Kidney (tissue), 14 donors: Measurements from ENCODE around the gene PCDH9. TPM values are rescaled to one million over a fixed set of nuclear protein-coding genes. Genes with fewer than 3 reads are reported as not detected.

Experiments
- DNase-seq, 5 donors: peaks; one replicate each; pipeline ENCODE4 v3.0.0-alpha.2; 2013 to 2020
- FAIRE-seq: peaks from 2 replicates; lab custom pipeline; 2012; peaks lifted over from hg19 to GRCh38; lab: Jason Lieb, UNC
- H3K27ac ChIP-seq, 2 donors: one replicate each; pipeline ENCODE4 v1.7.0; 2013; ENCODE audit warnings: low read depth in 2 of 2, low read length in 2 of 2, inconsistent platforms in 1 of 2
- H3K27me3 ChIP-seq: one replicate; pipeline ENCODE4 v1.7.1; 2013; ENCODE audit warnings: low read length, inconsistent platforms; ENCODE audit not compliant: control insufficient read depth, insufficient read depth
- H3K36me3 ChIP-seq, 3 donors: one replicate each; pipeline versions ENCODE4 v1.7.0 to v1.7.1; 2013; ENCODE audit warnings: low read length in 3 of 3, control low read depth in 1 of 3, inconsistent platforms in 1 of 3; ENCODE audit not compliant: insufficient read depth in 3 of 3, control insufficient read depth in 2 of 3
- H3K4me1 ChIP-seq, 3 donors: one replicate each; pipeline versions ENCODE4 v1.7.0 to v1.7.1; 2013; ENCODE audit warnings: low read length in 3 of 3, inconsistent platforms in 1 of 3, low read depth in 1 of 3; ENCODE audit not compliant: control insufficient read depth in 2 of 3, insufficient read depth in 2 of 3
- H3K4me3 ChIP-seq, 3 donors: one replicate each; pipeline versions ENCODE4 v1.7.0 to v1.8.1; 2013; ENCODE audit warnings: low read length in 3 of 3, control low read depth in 1 of 3, inconsistent platforms in 1 of 3
- H3K9ac ChIP-seq, 3 donors: one replicate each; pipeline versions ENCODE4 v1.7.0 to v1.7.1; 2013; ENCODE audit warnings: low read length in 3 of 3, control low read depth in 1 of 3, inconsistent platforms in 1 of 3
- H3K9me3 ChIP-seq, 3 donors: one replicate each; pipeline versions ENCODE4 v1.7.0 to v1.7.1; 2013; ENCODE audit warnings: low read length in 3 of 3, control low read depth in 1 of 3, inconsistent platforms in 1 of 3; ENCODE audit not compliant: control insufficient read depth in 2 of 3, insufficient read depth in 1 of 3
- CTCF ChIP-seq: IDR thresholded peaks from 3 replicates; pipeline ENCODE4 v1.5.1; 2012; ENCODE audit warnings: mild to moderate bottlenecking, moderate library complexity, borderline replicate concordance; ENCODE audit not compliant: insufficient read depth; ENCODE audit errors: extremely low read depth
- intact Hi-C: fragments of 100-400 bp; cut with DNase I; formaldehyde crosslinking; loops from one replicate; pipeline ENCODE4 v1.11.1; 2022
- polyA plus RNA-seq: library from polyadenylated mRNA; stranded (reverse); fragments of 350-450 nt; fragmentation: Illumina TruSeq; extraction: RNeasy Lipid Tissue Mini Kit (QIAGEN cat#74804); gene quantifications from one replicate; pipeline ENCODE4 v1.2.3, GENCODE V29; 2014; ENCODE audit warnings: low read depth, low replicate concordance; ENCODE audit not compliant: insufficient read depth
- total RNA-seq: library from RNA; stranded (reverse); fragmentation: NEBNext Ultra II Directional; extraction: Animal tissue kit (Norgen Biotek cat#: 25700); gene quantifications from one replicate; pipeline ENCODE4 v1.2.1, GENCODE V29; 2021
- donor health status: control.
- donor health status: control.
- donor health status: control.
- donor health status: control.
- donor health status: control.
- donor health status: DM: yes; HTN: yes; CAD: no.
- donor health status: Normal renal cell carcinoma (clear cell type).

PCDH9 gene
- total and polyA plus RNA-seq, 2 donors from 2014 or later = 1.6 to 9.5 TPM

- intact Hi-C loops = no loop called here
- FAIRE-seq = no peak
- peak in 2 of 5 donors; percentile 77 to 81 for DNase-seq
These were observed 701.1 kb downstream of the PCDH9 start for GRCh38 chr13:66528944-66529576.

GRCh38 chr13:66528180-66528579 lies 702.0 kb downstream of the PCDH9 start:
- H3K36me3 ChIP-seq = no peaks in the 10 kb centered on the region
- H3K4me1 ChIP-seq = peaks cover 0 to 3% (median 0%) of the 10 kb centered on the region in 3 donors
- H3K4me3 ChIP-seq = peak overlapping the region in 1 of 3 donors; percentile 23
- TF ChIP-seq CTCF = no peak
- DNase-seq (peak in 3 of 5 donors; percentile 20 to 54 (median 50)), FAIRE-seq (no peak)
- intact Hi-C loops = no loop called here
- H3K27ac ChIP-seq = no peak overlapping the region
- H3K9me3 ChIP-seq = peaks cover 0 to 2% (median 0%) of the 10 kb centered on the region in 3 donors
- H3K9ac ChIP-seq = no peak overlapping the region
- H3K27me3 ChIP-seq = no peaks in the 10 kb centered on the region

More at GRCh38 chr13:66528944-66529576, 701.1 kb downstream of the PCDH9 start:
- Histone ChIP-seq H3K9ac (no peak overlapping the region), H3K36me3 (no peaks in the 10 kb centered on the region), H3K27ac (no peak overlapping the region), H3K4me3 (no peak overlapping the region), H3K27me3 (no peaks in the 10 kb centered on the region), H3K9me3 (peaks cover 0 to 2% (median 0%) of the 10 kb centered on the region in 3 donors), H3K4me1 (peaks cover 0 to 3% (median 0%) of the 10 kb centered on the region in 3 donors)
- no peak for TF ChIP-seq CTCF

GRCh38 chr13:66520511-66521355 lies 709.4 kb downstream of the PCDH9 start:
- FAIRE-seq = no peak
- no peaks in the 10 kb centered on the region for H3K36me3 ChIP-seq
- H3K27ac ChIP-seq = no peak overlapping the region
- no peak overlapping the region for H3K9ac ChIP-seq
- no peaks in the 10 kb centered on the region for H3K27me3 ChIP-seq
- intact Hi-C loops = no loop called here
- DNase-seq = peak in 1 of 5 donors; percentile 42
- no peaks in the 10 kb centered on the region for H3K4me1 ChIP-seq
- H3K9me3 ChIP-seq = no peaks in the 10 kb centered on the region
- H3K4me3 ChIP-seq = no peak overlapping the region
- no peak for TF ChIP-seq CTCF
